ENCODE measurements around the gene KIF1A.

GRCh38 chr2:240797914-240798313 is 22.1 kb downstream of the KIF1A start:
- TF ChIP-seq EP300 (IDR thresholded peaks at IDR 0.05; ENCODE audit: borderline replicate concordance) (no peak), TCF12 (IDR thresholded peaks at IDR 0.05; ENCODE audit: low read depth) (no peak), MAX (IDR thresholded peaks at IDR 0.05) (no peak), TEAD4 (IDR thresholded peaks at IDR 0.05) (no peak), REST (IDR thresholded peaks at IDR 0.05; ENCODE audit: low read depth) (no peak), TAF1 (IDR thresholded peaks at IDR 0.05; ENCODE audit: low read depth) (no peak), CREB1 (IDR thresholded peaks at IDR 0.05; ENCODE audit: low read depth) (no peak), USF1 (IDR thresholded peaks at IDR 0.05) (no peak), FOXM1 (IDR thresholded peaks at IDR 0.05; ENCODE audit: borderline replicate concordance, low read depth) (no peak), CEBPB (IDR thresholded peaks at IDR 0.05) (no peak), YY1 (IDR thresholded peaks at IDR 0.05; ENCODE audit: low read depth) (no peak), RAD21 (IDR thresholded peaks at IDR 0.05; ENCODE audit: low read depth) (no peak), ZBTB7A (IDR thresholded peaks at IDR 0.05; ENCODE audit: low read depth) (no peak), EGR1 (IDR thresholded peaks at IDR 0.05) (no peak)

All from Ishikawa (cell line).